SK-N-SH treated with all-trans-retinoic acid at 6 μM for 48 hours (cell line): Measurements from ENCODE around the gene ZNF442.

Experiments used
- ARNTL ChIP-seq: fragments of 450-650 bp; formaldehyde crosslinking; IDR thresholded peaks from 2 replicates; pipeline ENCODE4 v1.5.0; 2020; ENCODE audit warnings: low read depth, mild to moderate bottlenecking, moderate library complexity, borderline replicate concordance
- CSRNP3 ChIP-seq: fragments of 250-450 bp; sonication (Bioruptor Pico); IDR thresholded peaks from 2 replicates; pipeline ENCODE4 v1.5.1; 2021; ENCODE audit warnings: mild to moderate bottlenecking, moderate library complexity
- ISL1 ChIP-seq: fragments of 250-450 bp; sonication (Bioruptor Pico); IDR thresholded peaks from 2 replicates; pipeline ENCODE4 v2.1.2; 2022; ENCODE audit warnings: mild to moderate bottlenecking, moderate library complexity
- OSR1 ChIP-seq: fragments of 250-450 bp; sonication (Bioruptor Pico); IDR thresholded peaks from 2 replicates; pipeline ENCODE4 v1.8.0; 2022; ENCODE audit warnings: moderate library complexity, mild to moderate bottlenecking, inconsistent platforms
- PATZ1 ChIP-seq: fragments of 250-450 bp; sonication (Bioruptor Pico); IDR thresholded peaks from 2 replicates; pipeline ENCODE4 v1.8.0; 2020; ENCODE audit warnings: mild to moderate bottlenecking, moderate library complexity, borderline replicate concordance
- TCF4 ChIP-seq: fragments of 250-450 bp; sonication (Bioruptor Pico); IDR thresholded peaks from 2 replicates; pipeline ENCODE4 v1.8.0; 2021; ENCODE audit warnings: mild to moderate bottlenecking, moderate library complexity, borderline replicate concordance

- TF ChIP-seq PATZ1 (CRISPR knock-in tag), result no peak
- TF ChIP-seq TCF4 (CRISPR knock-in tag), result no peak
- no peak for TF ChIP-seq ARNTL
- TF ChIP-seq OSR1 (CRISPR knock-in tag), result no peak
- no peak for TF ChIP-seq ISL1 (CRISPR knock-in tag)
- TF ChIP-seq CSRNP3 (CRISPR knock-in tag), result no peak
Measured at GRCh38 chr19:12400633-12401502, 35.4 kb upstream of the ZNF442 start, which contains the start of gene ZNF799.
